HepG2 (cell line): ENCODE results near the gene GGTA1. TPM values are rescaled to one million over a fixed set of nuclear protein-coding genes. Genes with fewer than 3 reads are reported as not detected.
A peak's percentile ranks its signal among the peaks of the same experiment; 100 is the strongest.

ENCODE experiments used
- ELF3 ChIP-seq: IDR thresholded peaks from 2 replicates; pipeline ENCODE4 v1.6.1; 2016; ENCODE audit warnings: missing genetic modification reagents, missing compliant biosample characterization
- FOSL2 ChIP-seq: sonication (generic); formaldehyde crosslinking; IDR thresholded peaks from 2 replicates; pipeline ENCODE4 v1.4.0; 2020; ENCODE audit warnings: missing genetic modification reagents
- FOXC1 ChIP-seq: sonication (generic); formaldehyde crosslinking; IDR thresholded peaks from 2 replicates; pipeline ENCODE4 v1.8.0; 2022; ENCODE audit warnings: mild to moderate bottlenecking, missing genetic modification reagents, borderline replicate concordance
- HNRNPH1 ChIP-seq: fragments of 200-400 bp; formaldehyde crosslinking; optimal IDR thresholded peaks from 2 replicates; pipeline ENCODE3; 2017; ENCODE audit warnings: mild to moderate bottlenecking, low read depth, low read length
- KAT7 ChIP-seq: IDR thresholded peaks from 2 replicates; pipeline ENCODE4 v1.6.1; 2018; ENCODE audit warnings: borderline replicate concordance, missing compliant biosample characterization
- KDM2A ChIP-seq: sonication (generic); formaldehyde crosslinking; IDR thresholded peaks from 2 replicates; pipeline ENCODE4 v1.4.0; 2020; ENCODE audit warnings: low read depth, missing genetic modification reagents, borderline replicate concordance
- MIER2 ChIP-seq: IDR thresholded peaks from 2 replicates; pipeline ENCODE4 v1.6.1; 2016; ENCODE audit warnings: missing biosample characterization, missing genetic modification reagents
- MTA3 ChIP-seq: sonication (generic); formaldehyde crosslinking; IDR thresholded peaks from 2 replicates; pipeline ENCODE4 v1.4.0; 2020; ENCODE audit warnings: missing genetic modification reagents
- RFX1 ChIP-seq: fragments of 450-650 bp; IDR thresholded peaks from 2 replicates; pipeline ENCODE4 v1.6.1; 2017
- SYNCRIP ChIP-seq: fragments of 200-400 bp; formaldehyde crosslinking; IDR thresholded peaks from 2 replicates; pipeline ENCODE4 v1.6.1; 2018; ENCODE audit warnings: mild to moderate bottlenecking, low read depth, low read length; ENCODE audit not compliant: insufficient read depth
- TBX3 ChIP-seq: fragments of 450-650 bp; IDR thresholded peaks from 2 replicates; pipeline ENCODE4 v1.6.1; 2017; ENCODE audit warnings: antibody characterized with exemption, mild to moderate bottlenecking, inconsistent platforms, borderline replicate concordance
- ZFP41 ChIP-seq: sonication (generic); formaldehyde crosslinking; IDR thresholded peaks from 2 replicates; pipeline ENCODE4 v1.4.0; 2020; ENCODE audit warnings: mild to moderate bottlenecking, missing genetic modification reagents, borderline replicate concordance
- ZFY ChIP-seq: sonication (generic); formaldehyde crosslinking; IDR thresholded peaks from 2 replicates; pipeline ENCODE4 v1.4.0; 2020; ENCODE audit warnings: missing genetic modification reagents
- ZNF282 ChIP-seq: fragments of 450-650 bp; IDR thresholded peaks from 2 replicates; pipeline ENCODE4 v1.6.1; 2018; ENCODE audit not compliant: partially characterized antibody
- ZNF432 ChIP-seq: sonication (generic); formaldehyde crosslinking; IDR thresholded peaks from 2 replicates; pipeline ENCODE4 v1.5.0; 2020; ENCODE audit warnings: missing genetic modification reagents, mild to moderate bottlenecking, borderline replicate concordance
- ZNF451 ChIP-seq: sonication (generic); formaldehyde crosslinking; IDR thresholded peaks from 2 replicates; pipeline ENCODE4 v1.5.0; 2020; ENCODE audit warnings: mild to moderate bottlenecking, missing genetic modification reagents
- ZNF547 ChIP-seq: sonication (generic); formaldehyde crosslinking; IDR thresholded peaks from 2 replicates; pipeline ENCODE4 v1.5.1; 2020; ENCODE audit warnings: mild to moderate bottlenecking, missing genetic modification reagents
- ZNF766 ChIP-seq: sonication (generic); formaldehyde crosslinking; IDR thresholded peaks from 2 replicates; pipeline ENCODE4 v1.5.0; 2020; ENCODE audit warnings: missing genetic modification reagents, borderline replicate concordance
- ZSCAN12 ChIP-seq: sonication (generic); formaldehyde crosslinking; IDR thresholded peaks from 2 replicates; pipeline ENCODE4 v1.9.0; 2021; ENCODE audit warnings: mild to moderate bottlenecking, missing genetic modification reagents
- polyA plus RNA-seq, 8 experiments: library from polyadenylated mRNA; depleted of rRNA in 3 of 8; stranded (reverse) in 7 of 8; unstranded in 1 of 8; fragments of >200 nt; fragmentation: Illumina TruSeq in 4 of 8; extraction: Trizol in 4 of 8; gene quantifications; 2 replicates each; pipeline versions ENCODE4 v1.2.1 to v1.2.3, GENCODE V29; 2011 to 2016; ENCODE audit warnings: low read depth in 4 of 8, missing spikeins in 1 of 8, mixed read lengths in 1 of 8; ENCODE audit not compliant: insufficient read depth in 1 of 8
- total RNA-seq, 5 experiments: library from RNA; depleted of rRNA; stranded (reverse); fragments of >200 nt; fragmentation: Illumina TruSeq; extraction: Trizol; gene quantifications; 2 replicates each; pipeline ENCODE4 v1.2.3, GENCODE V29; 2016; ENCODE audit warnings: low read depth in 1 of 5
- TF ChIP-seq, protein P1 (sequence below): IDR thresholded peaks from 2 replicates; pipeline ENCODE4 v1.6.1; 2018; ENCODE audit warnings: missing genetic modification reagents, mild to moderate bottlenecking, missing compliant biosample characterization
- TF ChIP-seq, protein P2 (sequence below): sonication (generic); formaldehyde crosslinking; conservative IDR thresholded peaks from 2 replicates; pipeline ENCODE4 v1.8.0; 2022; ENCODE audit warnings: low read depth, missing genetic modification reagents
- TF ChIP-seq, protein P3 (sequence below): sonication (generic); formaldehyde crosslinking; IDR thresholded peaks from 2 replicates; pipeline ENCODE4 v1.8.1; 2023; ENCODE audit warnings: mild to moderate bottlenecking, missing genetic modification reagents, borderline replicate concordance
- TF ChIP-seq, protein P4 (sequence below): sonication (generic); formaldehyde crosslinking; IDR thresholded peaks from 2 replicates; pipeline ENCODE4 v1.4.0; 2020; ENCODE audit warnings: mild to moderate bottlenecking, low read depth, missing genetic modification reagents
- TF ChIP-seq, protein P5 (sequence below): sonication (generic); formaldehyde crosslinking; IDR thresholded peaks from 2 replicates; pipeline ENCODE4 v1.4.0; 2020; ENCODE audit warnings: low read depth, missing genetic modification reagents

Gene GGTA1
- total and polyA plus RNA-seq, 2 of the 13 experiments (the other 11 are each of a cell fraction or from before 2014, with no cell fraction given), result not detected

DNA sequence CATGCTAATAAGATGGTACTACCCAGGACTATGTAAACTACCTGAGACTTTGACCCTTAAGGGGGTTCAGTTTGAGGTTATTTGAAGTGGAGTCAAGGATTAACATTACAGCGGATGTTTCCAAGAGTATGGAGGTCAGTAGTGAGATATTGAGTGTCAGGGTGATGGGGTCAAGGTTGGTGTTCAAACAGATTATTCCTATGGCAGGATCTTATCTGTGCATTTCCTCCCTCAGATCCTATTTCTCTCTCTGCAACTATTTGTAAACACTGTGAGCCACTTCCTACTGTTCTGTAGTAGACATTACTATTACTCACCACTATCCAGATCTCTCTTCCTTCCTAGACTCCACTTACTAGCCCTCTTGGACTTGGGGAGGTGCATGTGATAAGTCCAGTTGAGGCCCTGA lies 75.6 kb downstream of the GGTA1 start (continued):
- peak; percentile 72 for TF ChIP-seq FOSL2 (CRISPR knock-in tag)
- TF ChIP-seq, protein P1, sequence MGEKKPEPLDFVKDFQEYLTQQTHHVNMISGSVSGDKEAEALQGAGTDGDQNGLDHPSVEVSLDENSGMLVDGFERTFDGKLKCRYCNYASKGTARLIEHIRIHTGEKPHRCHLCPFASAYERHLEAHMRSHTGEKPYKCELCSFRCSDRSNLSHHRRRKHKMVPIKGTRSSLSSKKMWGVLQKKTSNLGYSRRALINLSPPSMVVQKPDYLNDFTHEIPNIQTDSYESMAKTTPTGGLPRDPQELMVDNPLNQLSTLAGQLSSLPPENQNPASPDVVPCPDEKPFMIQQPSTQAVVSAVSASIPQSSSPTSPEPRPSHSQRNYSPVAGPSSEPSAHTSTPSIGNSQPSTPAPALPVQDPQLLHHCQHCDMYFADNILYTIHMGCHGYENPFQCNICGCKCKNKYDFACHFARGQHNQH (CRISPR knock-in tag), result peak; percentile 31; the same call in 1 of the 2 replicates
- no peak for TF ChIP-seq MIER2
- no peak for TF ChIP-seq RFX1
- no peak for TF ChIP-seq ZNF547 (CRISPR knock-in tag)
- TF ChIP-seq, protein P2, sequence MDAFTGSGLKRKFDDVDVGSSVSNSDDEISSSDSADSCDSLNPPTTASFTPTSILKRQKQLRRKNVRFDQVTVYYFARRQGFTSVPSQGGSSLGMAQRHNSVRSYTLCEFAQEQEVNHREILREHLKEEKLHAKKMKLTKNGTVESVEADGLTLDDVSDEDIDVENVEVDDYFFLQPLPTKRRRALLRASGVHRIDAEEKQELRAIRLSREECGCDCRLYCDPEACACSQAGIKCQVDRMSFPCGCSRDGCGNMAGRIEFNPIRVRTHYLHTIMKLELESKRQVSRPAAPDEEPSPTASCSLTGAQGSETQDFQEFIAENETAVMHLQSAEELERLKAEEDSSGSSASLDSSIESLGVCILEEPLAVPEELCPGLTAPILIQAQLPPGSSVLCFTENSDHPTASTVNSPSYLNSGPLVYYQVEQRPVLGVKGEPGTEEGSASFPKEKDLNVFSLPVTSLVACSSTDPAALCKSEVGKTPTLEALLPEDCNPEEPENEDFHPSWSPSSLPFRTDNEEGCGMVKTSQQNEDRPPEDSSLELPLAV (CRISPR knock-in tag), result no peak
- no peak for TF ChIP-seq ZNF282
- TF ChIP-seq, protein P3, sequence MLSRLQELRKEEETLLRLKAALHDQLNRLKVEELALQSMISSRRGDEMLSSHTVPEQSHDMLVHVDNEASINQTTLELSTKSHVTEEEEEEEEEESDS (CRISPR knock-in tag), result no peak
- TF ChIP-seq TBX3, result peak; percentile 88
- no peak for TF ChIP-seq ZSCAN12 (CRISPR knock-in tag)
- no peak for TF ChIP-seq ZNF766 (CRISPR knock-in tag)
- no peak for TF ChIP-seq SYNCRIP
- TF ChIP-seq, protein P4, sequence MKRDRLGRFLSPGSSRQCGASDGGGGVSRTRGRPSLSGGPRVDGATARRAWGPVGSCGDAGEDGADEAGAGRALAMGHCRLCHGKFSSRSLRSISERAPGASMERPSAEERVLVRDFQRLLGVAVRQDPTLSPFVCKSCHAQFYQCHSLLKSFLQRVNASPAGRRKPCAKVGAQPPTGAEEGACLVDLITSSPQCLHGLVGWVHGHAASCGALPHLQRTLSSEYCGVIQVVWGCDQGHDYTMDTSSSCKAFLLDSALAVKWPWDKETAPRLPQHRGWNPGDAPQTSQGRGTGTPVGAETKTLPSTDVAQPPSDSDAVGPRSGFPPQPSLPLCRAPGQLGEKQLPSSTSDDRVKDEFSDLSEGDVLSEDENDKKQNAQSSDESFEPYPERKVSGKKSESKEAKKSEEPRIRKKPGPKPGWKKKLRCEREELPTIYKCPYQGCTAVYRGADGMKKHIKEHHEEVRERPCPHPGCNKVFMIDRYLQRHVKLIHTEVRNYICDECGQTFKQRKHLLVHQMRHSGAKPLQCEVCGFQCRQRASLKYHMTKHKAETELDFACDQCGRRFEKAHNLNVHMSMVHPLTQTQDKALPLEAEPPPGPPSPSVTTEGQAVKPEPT (CRISPR knock-in tag), result no peak
- peak; percentile 93 for TF ChIP-seq ELF3 (CRISPR knock-in tag)
- no peak for TF ChIP-seq KAT7 (CRISPR knock-in tag)
- no peak for TF ChIP-seq HNRNPH1
- TF ChIP-seq ZFY (CRISPR knock-in tag), result no peak
- no peak for TF ChIP-seq MTA3 (CRISPR knock-in tag)
- TF ChIP-seq ZNF432, result no peak
- no peak for TF ChIP-seq ZFP41 (CRISPR knock-in tag)
- no peak for TF ChIP-seq KDM2A (CRISPR knock-in tag)
- TF ChIP-seq, protein P5, sequence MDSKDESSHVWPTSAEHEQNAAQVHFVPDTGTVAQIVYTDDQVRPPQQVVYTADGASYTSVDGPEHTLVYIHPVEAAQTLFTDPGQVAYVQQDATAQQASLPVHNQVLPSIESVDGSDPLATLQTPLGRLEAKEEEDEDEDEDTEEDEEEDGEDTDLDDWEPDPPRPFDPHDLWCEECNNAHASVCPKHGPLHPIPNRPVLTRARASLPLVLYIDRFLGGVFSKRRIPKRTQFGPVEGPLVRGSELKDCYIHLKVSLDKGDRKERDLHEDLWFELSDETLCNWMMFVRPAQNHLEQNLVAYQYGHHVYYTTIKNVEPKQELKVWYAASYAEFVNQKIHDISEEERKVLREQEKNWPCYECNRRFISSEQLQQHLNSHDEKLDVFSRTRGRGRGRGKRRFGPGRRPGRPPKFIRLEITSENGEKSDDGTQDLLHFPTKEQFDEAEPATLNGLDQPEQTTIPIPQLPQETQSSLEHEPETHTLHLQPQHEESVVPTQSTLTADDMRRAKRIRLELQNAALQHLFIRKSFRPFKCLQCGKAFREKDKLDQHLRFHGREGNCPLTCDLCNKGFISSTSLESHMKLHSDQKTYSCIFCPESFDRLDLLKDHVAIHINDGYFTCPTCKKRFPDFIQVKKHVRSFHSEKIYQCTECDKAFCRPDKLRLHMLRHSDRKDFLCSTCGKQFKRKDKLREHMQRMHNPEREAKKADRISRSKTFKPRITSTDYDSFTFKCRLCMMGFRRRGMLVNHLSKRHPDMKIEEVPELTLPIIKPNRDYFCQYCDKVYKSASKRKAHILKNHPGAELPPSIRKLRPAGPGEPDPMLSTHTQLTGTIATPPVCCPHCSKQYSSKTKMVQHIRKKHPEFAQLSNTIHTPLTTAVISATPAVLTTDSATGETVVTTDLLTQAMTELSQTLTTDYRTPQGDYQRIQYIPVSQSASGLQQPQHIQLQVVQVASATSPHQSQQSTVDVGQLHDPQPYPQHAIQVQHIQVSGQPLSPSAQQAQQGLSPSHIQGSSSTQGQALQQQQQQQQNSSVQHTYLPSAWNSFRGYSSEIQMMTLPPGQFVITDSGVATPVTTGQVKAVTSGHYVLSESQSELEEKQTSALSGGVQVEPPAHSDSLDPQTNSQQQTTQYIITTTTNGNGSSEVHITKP, result peak; percentile 62; the same call in 1 of the 2 replicates
- TF ChIP-seq ZNF451 (CRISPR knock-in tag), result no peak
- TF ChIP-seq FOXC1, result no peak
